K562 (cell line): Measurements from ENCODE around the gene MSMO1. TPM values are rescaled to one million over a fixed set of nuclear protein-coding genes. Genes with fewer than 3 reads are reported as not detected.

Experiments
- E2F6 ChIP-seq, 2 experiments: IDR thresholded peaks; 2 replicates each; pipeline ENCODE4 v1.6.1; 2011; ENCODE audit warnings: borderline replicate concordance in 1 of 2, control low read depth in 1 of 2, low read depth in 1 of 2, low read length in 1 of 2, mild to moderate bottlenecking in 1 of 2, mixed read lengths in 1 of 2, moderate library complexity in 1 of 2; ENCODE audit not compliant: insufficient read depth in 1 of 2, insufficient read length in 1 of 2, poor library complexity in 1 of 2, severe bottlenecking in 1 of 2; ENCODE audit errors: extremely low read depth in 1 of 2
- HNRNPUL1 ChIP-seq: fragments of 200-400 bp; formaldehyde crosslinking; IDR thresholded peaks from 2 replicates; pipeline ENCODE4 v1.6.1; 2017; ENCODE audit warnings: low read length
- ID3 ChIP-seq, 2 experiments: fragments of 250-450 bp in 1 of 2; fragments of 450-650 bp in 1 of 2; sonication (Bioruptor Pico) in 1 of 2; IDR thresholded peaks; 2 replicates each; pipeline versions ENCODE4 v1.6.1 to v1.8.0; 2016 to 2021; ENCODE audit warnings: mild to moderate bottlenecking in 2 of 2, moderate library complexity in 2 of 2, missing compliant biosample characterization in 1 of 2, missing genetic modification characterization in 1 of 2
- LCOR ChIP-seq: sonication (generic); formaldehyde crosslinking; IDR thresholded peaks from 2 replicates; pipeline ENCODE4 v1.8.0; 2022; ENCODE audit warnings: mild to moderate bottlenecking, missing genetic modification reagents
- NR4A1 ChIP-seq, 2 experiments: fragments of 250-450 bp in 1 of 2; fragments of 450-650 bp in 1 of 2; sonication (Bioruptor Pico) in 1 of 2; IDR thresholded peaks; 2 replicates each; pipeline versions ENCODE4 v1.4.0 to v1.6.1; 2016 to 2020; ENCODE audit warnings: mild to moderate bottlenecking in 2 of 2, missing compliant biosample characterization in 1 of 2, missing genetic modification characterization in 1 of 2, moderate library complexity in 1 of 2
- PRDM10 ChIP-seq: fragments of 450-650 bp; IDR thresholded peaks from 2 replicates; pipeline ENCODE4 v1.6.1; 2018; ENCODE audit not compliant: partially characterized antibody
- SNRNP70 ChIP-seq: fragments of 200-400 bp; formaldehyde crosslinking; optimal IDR thresholded peaks from 2 replicates; pipeline ENCODE3; 2017; ENCODE audit warnings: low read depth, low read length
- SRSF3 ChIP-seq: fragments of 200-400 bp; formaldehyde crosslinking; IDR thresholded peaks from 2 replicates; pipeline ENCODE4 v1.6.1; 2016; ENCODE audit warnings: mild to moderate bottlenecking, low read length, moderate library complexity; ENCODE audit not compliant: insufficient read depth
- TFAP4 ChIP-seq: sonication (generic); formaldehyde crosslinking; IDR thresholded peaks from 2 replicates; pipeline ENCODE4 v1.8.0; 2022; ENCODE audit warnings: missing genetic modification reagents, mild to moderate bottlenecking, moderate library complexity, borderline replicate concordance
- WHSC1 ChIP-seq: IDR thresholded peaks from one replicate; pipeline ENCODE4 v1.6.1; 2012; ENCODE audit warnings: low read length, control low read depth, inconsistent platforms
- ZNF24 ChIP-seq: fragments of 450-650 bp; IDR thresholded peaks from 2 replicates; pipeline ENCODE4 v1.6.1; 2016
- polyA plus RNA-seq, 8 experiments: library from polyadenylated mRNA; depleted of rRNA in 4 of 8; stranded (reverse) in 5 of 8; unstranded in 3 of 8; fragments of >200 nt; fragmentation: Nextera tagmentation in 2 of 8; fragmentation: Illumina TruSeq in 1 of 8; extraction: Ambion mirVana in 2 of 8; extraction: Trizol in 1 of 8; gene quantifications; 2 replicates each; pipeline versions ENCODE4 v1.2.1 to v1.2.3, GENCODE V29; 2011 to 2014; ENCODE audit warnings: inconsistent platforms in 1 of 8, missing spikeins in 1 of 8
- total RNA-seq, 7 experiments: library from RNA; depleted of rRNA in 6 of 7; stranded (reverse); fragments of >200 nt in 6 of 7; fragmentation: Illumina TruSeq in 2 of 7; extraction: Trizol in 2 of 7; gene quantifications; 2 replicates each; pipeline versions ENCODE4 v1.2.1 to v1.2.3, GENCODE V29; 2011 to 2021; ENCODE audit warnings: low replicate concordance in 1 of 7

Gene MSMO1
- total and polyA plus RNA-seq, 9 of the 15 experiments (the other 6 are each of a cell fraction or from before 2014, with no cell fraction given) = 32.0 to 172 (median 63.5) TPM

- TF ChIP-seq TFAP4 (CRISPR knock-in tag) (no peak), WHSC1 (no peak), PRDM10 (no peak), ZNF24 (no peak), HNRNPUL1 (no peak), E2F6 (IDR thresholded peaks at IDR 0.05; ENCODE audit: borderline replicate concordance in 1 of 2, extremely low read depth in 1 of 2, insufficient read depth in 1 of 2, insufficient read length in 1 of 2, low read depth in 1 of 2, low read length in 1 of 2, poor library complexity in 1 of 2, severe bottlenecking in 1 of 2) (no peak), SRSF3 (no peak), SNRNP70 (no peak), ID3 (CRISPR knock-in tag; IDR thresholded peaks at IDR 0.05) (no peak), ID3 (tag; IDR thresholded peaks at IDR 0.05) (no peak), NR4A1 (CRISPR knock-in tag; IDR thresholded peaks at IDR 0.05) (no peak), NR4A1 (tag; IDR thresholded peaks at IDR 0.05) (no peak), LCOR (CRISPR knock-in tag) (no peak)
Measured at GRCh38 chr4:165302658-165303057, 24.8 kb upstream of the MSMO1 start (continued).
